ENCODE results near the gene AASDHPPT. TPM values are rescaled to one million over a fixed set of nuclear protein-coding genes. Genes with fewer than 3 reads are reported as not detected.

Gene AASDHPPT
- total RNA-seq, 2 experiments from 2014 or later, result 52.0 to 56.8 TPM

GRCh38 chr11:106137758-106138157 lies 60.3 kb downstream of the AASDHPPT start:
- POLR2A ChIA-PET, result no interaction called here

More at GRCh38 chr11:106137758-106138157, 60.3 kb downstream of the AASDHPPT start:
- CTCF ChIA-PET, result no interaction called here

Other genes starting within 250 kb of the AASDHPPT start
- gene MSANTD4, start 55.4 kb upstream of the AASDHPPT start, total RNA-seq, result 10 to 100 TPM; 17.0 to 18.8 TPM
- gene KBTBD3, start 315 bp upstream of the AASDHPPT start, total RNA-seq, result 1 to 10 TPM; 4.7 to 7.2 TPM